HG03025 (cell line): ENCODE data around the gene CRABP2.

Experiments used
- ATAC-seq: cut with Tn5 transposase; IDR thresholded peaks from one replicate; pipeline ENCODE4 v1.9.1; 2021; ENCODE audit warnings: mild to moderate bottlenecking, moderate library complexity; ENCODE audit not compliant: unreplicated experiment, low FRiP score

Gene CRABP2

DNA sequence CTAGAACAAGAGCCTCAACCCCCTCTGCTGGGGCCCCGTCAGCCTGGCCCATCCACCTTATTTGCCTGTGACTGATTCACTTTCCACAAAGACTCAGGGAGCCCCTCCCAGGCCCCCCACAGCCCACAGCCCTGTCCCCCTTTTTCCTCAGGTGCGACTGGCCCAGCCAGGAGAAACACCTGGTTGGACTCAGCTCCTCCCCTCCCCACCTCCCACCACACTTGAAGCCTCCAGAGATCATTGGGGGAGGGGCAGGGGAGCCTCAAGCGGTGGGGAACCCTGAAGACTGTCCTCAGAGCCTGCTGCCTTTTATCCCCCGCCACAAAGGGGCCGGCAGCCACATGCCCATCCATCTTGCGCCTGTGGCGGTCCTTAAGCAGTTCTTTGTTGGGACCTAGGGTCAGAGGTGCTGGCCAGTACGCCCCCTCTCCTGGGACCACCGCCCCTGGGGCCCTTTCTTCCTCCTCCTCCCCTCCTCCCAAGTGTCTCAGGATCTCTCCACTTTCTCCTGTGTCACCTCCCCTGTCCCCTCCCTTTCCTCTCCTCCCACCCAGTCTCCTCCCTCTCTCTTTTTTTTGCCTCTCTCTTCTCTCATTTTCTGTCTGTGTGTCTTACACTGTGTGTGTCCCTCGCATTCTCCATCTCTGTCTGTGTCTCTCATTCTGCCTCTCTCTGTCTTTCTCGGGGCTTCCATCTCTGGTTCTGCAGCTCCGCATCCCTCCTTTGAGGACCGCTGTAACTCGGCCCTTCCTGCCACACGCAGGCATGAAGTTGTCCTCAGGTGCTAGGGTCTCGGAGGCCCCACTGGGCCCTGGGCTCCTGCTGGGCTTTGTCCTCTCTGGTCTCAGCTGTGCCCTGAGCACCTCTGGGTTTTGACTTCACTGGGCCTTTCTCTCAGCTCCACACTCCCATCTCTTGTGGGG lies 12.2 kb downstream of the CRABP2 start:
- ATAC-seq = no peak

DNA sequence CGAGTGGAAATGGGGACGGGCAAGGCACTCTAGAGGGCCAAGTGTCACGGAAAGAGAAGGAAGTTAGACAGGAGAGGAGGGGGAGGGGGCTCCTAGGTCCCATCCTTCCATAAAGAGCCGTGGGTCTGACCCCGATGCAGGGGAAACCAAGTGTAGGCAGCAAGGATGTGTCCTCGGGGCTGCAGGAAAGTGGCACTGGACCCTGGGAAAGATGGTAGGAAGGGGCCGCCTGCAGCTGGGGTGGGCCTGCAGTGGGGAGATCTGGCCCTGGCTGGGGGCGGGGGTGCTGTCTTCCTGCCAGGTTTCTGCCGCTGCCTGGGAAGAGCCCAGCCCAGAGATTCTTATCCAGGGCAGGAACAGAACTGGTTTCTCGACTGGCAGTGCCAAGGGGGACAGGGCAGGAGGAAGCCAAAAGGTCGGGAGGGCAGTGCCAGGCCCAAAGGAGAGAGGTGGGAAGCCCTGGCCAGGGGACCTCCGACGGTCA lies 12.9 kb downstream of the CRABP2 start:
- no peak for ATAC-seq

DNA sequence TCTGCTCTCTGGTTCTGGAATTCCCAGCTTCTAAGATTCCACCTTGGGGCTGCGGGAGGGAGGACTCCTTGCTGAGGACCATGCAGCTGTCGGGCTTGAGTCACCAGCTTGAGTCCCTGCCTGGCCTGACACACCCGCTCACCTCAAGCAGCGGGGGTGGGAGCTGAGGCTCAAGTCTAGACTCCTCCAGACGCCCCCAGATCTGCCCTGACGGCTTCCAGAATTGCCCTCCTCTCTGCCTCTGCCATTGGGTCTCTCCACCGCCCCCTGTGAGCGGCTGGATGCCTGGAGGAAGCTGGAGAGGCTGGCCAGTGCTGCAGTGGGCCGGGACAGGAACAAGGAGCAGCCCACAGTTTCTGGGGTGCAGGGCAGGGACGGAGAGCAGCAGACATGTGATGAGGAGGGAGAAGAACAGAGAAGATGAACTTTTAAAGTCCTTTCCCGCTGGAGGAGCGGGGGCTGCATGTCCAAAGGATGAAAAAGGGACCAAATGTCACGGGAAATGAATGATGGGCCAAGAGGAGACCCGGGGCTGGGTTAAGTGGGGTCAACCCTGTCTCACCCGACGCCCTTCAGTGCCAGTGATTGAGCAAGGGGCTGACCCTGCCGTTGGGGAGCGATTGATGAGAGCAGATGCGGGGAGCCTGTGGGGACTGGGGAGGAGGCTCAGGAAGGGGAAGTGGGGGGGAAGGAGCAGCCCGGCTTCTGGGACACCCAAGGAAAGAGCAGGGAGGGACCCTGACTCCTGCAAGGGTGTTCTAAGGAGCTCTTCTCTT lies 13.5 kb downstream of the CRABP2 start:
- ATAC-seq = no peak

DNA sequence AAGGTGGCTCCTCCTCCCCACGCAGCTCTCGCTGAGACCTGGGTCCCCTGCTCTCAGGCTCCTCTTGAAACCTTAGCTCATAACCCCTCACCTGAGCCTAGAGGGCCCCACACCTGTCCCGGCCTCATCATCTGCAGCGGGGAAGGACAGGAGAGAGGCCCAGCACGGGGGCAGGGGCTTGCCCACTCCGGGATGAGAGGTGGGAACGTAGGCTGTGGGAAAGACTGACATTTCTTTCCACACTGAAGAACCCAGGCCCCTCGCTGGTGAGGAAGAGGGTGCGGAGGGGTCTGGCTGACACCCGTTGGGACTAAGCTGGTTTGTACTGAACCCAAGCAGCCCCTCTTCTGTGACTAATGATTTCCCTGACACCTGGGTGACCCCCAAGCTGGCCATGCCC lies 14.2 kb downstream of the CRABP2 start:
- ATAC-seq = no peak

DNA sequence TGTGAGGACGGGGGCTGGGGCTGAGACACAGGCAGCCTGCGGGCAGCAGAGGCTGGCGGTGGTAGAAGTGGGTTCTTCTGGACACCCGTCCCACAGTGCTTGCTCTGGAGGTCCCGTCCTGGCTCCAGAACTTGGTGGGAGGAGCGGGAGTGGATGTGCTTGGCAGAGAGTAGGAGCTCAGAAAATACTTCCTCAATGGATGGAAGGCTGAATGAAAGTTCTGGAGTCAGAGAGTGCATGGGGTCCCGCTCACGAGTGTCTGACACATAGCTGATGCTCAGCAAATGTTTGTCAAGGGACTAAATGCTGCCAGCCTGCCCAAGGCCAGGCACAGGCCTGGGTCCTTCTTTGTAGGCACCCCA lies 14.7 kb downstream of the CRABP2 start:
- ATAC-seq = no peak

DNA sequence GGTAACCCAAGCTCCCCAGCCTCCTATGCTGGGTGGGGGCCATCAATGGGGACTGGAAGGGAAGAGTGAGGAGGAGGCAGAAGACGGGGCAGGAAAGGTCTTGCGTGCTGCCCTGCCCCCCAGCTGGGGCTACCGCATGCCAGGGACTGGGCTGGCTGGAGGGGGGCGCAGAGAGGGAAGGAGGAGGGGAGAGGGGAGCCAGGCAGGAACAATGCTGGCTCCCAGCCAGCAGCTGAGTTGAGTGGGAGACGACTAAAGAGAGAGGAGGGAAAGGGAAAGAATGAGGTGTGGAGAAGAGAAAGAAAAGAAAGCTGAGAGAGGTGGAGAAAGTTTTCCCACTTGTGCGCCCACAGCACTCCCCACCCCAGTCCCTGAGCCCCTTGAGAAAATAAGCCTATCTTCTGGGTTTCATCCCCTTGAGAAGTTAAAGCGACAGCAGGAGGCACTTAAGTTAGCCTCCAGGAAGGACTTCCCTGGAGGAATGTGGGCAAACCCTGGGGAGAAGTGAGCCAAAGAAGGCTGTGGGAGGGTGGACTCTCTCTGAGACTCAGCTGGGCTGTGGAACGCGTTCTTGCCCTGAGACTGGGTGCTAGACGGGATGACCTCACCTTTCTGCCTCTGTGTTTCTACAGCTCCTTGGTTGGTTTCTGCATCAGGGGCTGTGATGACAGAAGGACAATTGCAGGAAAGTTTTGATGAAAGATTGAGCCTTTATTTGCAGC lies 15.3 kb downstream of the CRABP2 start:
- no peak for ATAC-seq

DNA sequence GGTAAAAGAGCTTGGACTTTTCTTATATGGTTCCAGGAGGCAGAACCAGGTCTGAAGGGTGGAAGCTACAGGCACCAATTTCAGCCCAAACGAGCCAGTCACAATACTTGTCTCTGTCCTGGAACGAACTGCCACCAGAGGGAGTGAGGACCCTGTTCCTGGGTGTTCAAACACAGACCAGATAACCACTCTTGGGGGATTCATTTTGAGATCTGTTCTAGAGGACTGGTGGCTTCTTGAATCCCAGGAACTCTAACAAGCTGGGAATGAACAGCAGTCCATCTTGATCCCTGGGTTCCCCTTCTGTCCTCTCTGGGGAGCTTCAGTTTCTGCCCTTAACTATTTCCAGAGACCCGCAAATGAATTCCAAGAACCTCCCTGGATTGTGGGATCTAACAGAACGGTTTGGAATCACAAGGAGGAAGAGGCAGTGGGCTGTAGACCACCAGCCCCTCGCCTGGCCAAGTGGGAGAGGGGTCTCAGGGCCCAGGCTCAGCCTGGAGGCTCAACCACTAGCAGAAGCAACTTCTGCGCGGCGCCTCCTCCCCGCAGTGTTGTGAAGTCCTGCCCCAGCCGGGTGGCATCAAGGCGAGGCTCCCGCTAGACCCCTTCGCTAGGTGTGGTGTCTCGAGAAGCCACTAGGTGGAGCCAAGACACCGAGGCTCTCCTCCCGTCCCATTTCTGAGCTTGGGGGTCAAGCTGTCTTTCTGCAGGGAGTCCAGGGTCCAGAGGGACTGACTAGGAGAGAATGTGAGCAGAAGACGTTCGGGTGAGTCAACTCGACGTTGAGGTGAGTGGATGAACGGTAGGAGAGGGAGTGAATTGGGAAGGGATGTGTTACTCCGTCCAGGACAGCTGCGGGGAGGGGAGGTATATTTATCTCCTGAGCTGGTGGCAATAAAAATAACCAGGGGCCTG lies 16.1 kb downstream of the CRABP2 start:
- no peak for ATAC-seq

DNA sequence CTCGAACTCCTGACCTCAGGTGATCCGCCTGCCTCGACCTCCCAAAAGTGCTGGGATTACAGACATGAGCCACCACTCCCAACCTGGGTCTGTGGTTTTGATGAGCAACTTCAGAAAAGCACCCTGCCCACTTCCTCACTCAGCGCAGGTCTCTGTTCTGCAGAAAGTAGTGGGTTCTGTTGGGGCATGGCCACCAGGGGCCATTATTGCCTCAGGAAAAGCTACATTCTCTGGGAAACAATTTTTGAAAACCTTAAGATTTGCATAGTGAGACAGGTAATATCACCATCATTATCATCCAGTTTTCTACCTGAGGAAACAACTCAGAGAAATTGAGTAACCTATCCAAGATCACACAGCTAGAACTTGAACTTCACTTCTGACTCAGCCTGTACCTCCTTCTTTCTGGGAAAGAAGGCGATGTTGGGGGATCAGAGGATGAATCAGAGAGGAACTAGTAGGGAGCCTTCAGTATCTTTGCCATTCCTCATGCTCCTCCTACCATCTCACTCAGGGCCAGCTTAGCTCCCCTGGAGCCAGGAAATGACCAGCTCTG lies 21.1 kb downstream of the CRABP2 start:
- ATAC-seq = no peak

DNA sequence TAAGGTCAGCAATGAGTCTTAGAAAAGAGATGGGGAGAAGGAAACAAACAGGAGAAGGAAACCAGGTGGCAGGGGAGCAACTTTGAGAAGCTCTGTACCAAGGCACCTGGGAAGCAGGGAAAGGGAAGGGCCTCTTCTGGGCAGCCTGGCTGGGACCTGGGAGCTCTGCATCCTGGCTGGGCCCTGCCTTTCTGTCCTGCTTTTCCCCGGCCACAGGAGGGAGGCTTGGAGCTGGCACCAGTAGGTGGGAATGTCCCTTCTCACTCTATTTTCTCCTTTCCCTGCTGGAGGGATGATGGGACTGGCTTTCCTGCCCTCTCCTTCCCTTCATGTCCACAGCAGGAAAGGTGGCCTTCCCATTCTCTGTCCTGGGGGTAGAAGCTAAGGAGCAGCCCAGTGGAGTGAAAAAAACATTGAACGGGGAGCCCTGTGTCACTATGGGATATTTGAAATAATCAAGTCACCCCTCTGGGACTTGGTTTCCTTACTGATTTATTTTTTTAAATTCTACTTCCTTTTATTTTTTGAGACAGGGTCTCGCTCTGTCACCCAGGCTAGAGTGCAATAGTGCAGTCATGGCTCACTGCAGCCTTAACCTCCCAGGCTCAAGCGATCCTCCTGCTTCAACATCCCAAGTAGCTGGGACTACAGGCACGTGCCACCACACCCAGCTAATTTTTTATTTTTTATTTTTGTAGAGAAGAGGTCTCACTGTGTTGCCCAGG lies 23.1 kb downstream of the CRABP2 start:
- no peak for ATAC-seq

DNA sequence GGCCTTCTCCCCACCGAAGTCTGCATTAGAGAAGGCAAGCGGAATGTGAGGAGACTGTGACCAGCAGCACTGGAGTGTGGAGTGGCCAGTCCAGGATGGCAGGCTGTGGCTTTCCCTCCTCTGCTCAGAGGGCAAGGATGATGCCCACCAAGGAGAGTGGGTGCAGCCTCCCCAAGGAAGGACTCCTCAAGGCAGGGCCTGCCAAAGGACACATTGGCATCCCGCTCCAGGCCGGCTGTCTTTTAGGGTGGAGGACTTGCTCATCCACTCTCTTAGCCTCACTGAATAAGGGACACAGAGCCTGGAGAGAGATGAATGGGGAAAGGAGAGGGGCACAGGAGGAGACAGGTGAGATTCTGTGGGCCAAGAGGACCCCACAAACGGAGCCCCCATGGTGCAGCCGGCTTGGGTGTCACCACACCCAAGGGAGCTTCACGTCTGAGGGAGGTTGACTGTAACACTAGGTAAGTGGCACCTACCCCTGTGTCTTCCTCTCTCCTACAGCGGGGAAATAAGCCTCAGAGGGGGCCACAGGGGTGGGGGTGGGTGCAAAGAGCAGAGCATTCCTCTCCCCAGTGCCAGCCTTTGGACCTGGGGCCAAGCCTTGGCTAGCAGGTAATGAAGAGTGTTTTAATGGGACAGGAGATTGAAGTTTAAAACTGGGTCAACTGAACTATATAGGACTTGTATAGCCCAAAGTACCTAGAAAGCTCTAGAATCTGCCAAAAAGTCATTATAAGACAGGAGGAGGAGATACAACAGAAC lies 24.0 kb downstream of the CRABP2 start:
- ATAC-seq = no peak

DNA sequence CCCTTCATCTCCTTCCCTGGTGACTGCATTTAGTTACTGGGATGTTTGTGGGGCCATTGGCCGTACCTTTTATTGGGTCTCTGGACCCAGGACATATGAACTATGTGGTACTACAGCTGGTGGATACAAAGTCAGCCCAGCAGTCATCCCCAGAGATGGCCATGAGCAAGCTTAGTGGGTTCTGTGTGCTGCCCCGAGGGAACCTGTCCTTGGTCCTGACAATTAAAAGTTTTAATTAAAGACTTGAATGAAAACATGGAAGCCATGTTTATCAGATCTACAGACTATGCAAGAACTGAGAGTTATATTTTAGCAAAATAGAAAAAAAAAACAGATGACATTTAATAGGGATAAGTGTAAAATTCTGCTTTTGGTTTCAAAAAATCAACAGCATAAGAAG lies 25.3 kb downstream of the CRABP2 start:
- no peak for ATAC-seq

DNA sequence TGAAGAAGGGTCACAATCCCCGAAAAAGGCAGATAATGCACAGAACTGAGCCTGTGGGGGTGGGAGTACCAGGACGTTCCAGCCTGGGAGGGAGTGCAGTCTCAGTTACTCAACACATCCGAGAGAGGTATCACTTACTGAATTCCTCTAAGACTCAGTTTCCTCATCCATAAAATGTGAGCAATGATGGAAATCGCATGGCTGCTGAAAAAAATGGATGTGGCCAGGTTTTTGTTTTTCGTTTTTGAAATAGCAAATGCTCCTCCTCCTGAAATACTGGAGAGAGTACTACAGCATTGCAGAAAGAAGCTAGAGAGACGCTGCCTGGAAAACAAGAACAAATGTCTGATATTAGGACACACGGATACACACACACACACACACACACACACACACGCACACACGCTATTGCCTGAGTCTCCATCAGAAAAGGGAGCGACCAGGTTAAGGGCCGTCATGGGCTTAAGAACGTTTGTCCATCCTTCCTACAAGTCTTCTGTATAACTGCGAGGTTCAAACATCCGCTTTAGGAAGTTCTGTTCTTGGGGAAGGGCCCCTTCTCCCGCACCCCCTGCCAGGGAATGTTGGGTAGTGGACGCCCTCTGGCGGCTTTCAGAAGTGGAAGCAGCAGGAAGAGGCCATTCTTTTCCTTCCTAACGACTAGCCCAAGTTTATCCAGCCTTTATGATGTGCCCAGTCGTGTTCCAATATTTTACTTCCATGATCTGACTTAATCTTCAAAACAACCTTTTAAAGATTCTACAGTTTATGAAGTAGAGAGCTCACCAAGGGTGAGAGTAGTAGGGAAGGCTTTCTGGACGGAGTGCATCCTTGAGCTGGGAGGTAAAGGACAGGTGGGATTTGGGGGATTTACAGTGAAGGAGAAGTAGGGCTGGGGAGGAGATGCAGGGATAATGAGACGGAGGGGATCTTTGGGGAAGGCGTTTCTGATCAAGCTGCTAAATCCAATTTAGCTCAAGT lies 27.5 kb downstream of the CRABP2 start:
- no peak for ATAC-seq

DNA sequence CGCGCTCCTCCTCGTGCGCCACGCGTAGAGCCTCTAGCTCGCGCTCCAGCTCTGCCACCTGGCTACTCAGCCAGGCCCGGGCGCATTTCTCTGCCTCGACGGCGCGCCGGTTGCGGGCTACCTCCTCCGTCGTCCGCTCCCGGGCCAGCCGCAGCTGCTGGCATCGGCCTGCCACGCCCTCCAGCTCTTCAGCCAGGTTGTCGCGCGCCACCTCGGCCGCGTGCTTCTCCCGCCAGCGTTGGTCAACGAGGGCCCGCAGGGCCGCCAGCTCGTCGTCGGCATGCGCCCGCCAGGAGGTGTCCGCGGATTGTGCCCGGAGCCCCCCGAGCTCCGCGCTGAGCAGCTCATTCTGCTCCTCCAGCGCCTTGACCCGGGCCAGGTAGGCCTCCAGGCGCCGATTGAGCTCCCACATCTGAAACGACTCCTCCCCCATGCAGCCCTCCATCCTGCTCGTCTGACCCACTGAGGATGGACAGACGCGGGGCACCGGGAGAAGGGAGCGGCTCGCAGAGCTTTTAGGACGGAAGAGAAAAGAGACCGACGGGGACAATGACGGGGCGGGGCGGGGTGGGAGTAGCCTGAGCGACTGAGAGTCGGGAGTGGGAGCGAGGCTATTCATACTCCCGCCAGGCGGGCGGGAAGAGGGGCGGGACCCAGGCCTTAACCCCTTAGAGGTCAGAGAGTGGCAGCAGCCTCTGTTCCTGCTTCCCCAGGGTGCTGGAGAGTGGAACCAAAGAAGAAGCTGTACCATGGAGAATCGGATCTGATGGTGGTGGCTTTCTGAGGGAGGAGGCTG lies 28.4 kb downstream of the CRABP2 start, which contains the start of gene NES:
TSS of gene NES (minus strand) at position 588 of the 796 bp plus-strand sequence. CDS start at position 445, 143 bp downstream.
- no peak for ATAC-seq

DNA sequence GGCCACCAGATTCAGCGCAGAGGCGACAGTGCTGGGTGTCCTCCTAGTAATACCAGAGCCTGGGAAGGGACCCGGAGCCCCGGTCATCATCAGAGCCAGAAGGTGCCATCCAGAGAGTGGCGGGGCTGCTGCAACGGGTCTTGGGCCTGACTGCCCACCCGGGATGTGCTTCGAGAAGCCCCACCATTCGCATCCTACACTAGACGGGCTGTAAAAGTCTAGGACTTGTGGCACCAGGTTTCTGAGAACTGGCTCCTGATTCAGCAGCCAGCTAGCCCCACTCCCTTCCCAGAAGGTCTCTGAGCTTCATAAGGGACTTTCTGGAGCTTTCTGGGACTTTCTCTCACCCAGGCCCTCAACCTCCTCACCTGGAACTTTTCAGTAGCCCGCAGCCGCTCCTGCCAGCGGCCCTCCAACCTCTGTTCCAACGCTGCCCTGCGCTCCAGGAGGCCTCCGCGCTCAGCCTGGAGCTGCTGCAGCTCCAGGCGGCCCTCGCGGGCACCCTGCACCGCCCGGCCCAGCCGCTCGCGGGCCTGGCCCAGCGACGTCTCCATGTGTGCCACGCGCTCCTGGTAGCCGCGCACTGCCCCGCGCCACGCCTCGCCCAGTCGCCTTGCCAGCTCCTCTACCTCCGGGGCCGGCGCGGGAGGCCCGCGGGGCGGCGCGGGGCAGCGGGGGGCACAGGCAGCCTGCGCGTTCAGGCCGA lies 29.1 kb downstream of the CRABP2 start:
- no peak for ATAC-seq
